Memory B cell (primary cell): ENCODE results near the gene MAP2K6.
A peak's percentile ranks its signal among the peaks of the same experiment; 100 is the strongest.

ENCODE experiments used
- ATAC-seq: fragments of 150-1000 bp; cut with Tn5 transposase; 2 replicates; pipeline ENCODE4 v1.10.0; 2021; ENCODE audit warnings: low read depth, mild to moderate bottlenecking, moderate library complexity
- DNase-seq, 2 donors: peaks; one replicate each; pipeline ENCODE4 v3.0.0; 2022; ENCODE audit warnings: low spot score in 2 of 2
- H3K27ac Mint-ChIP-seq: one replicate; pipeline ENCODE4 v1.8.0; 2022; ENCODE audit warnings: mild to moderate bottlenecking, moderate library complexity, mixed read lengths
- H3K27me3 Mint-ChIP-seq: one replicate; pipeline ENCODE4 v1.8.0; 2022; ENCODE audit warnings: mixed read lengths
- H3K36me3 Mint-ChIP-seq: one replicate; pipeline ENCODE4 v1.8.0; 2022; ENCODE audit warnings: mild to moderate bottlenecking, mixed read lengths
- H3K4me1 Mint-ChIP-seq: one replicate; pipeline ENCODE4 v1.8.0; 2022; ENCODE audit warnings: mixed read lengths
- H3K4me3 Mint-ChIP-seq: one replicate; pipeline ENCODE4 v1.8.0; 2022; ENCODE audit warnings: mild to moderate bottlenecking, moderate library complexity, mixed read lengths
- H3K9me3 Mint-ChIP-seq: one replicate; pipeline ENCODE4 v1.8.0; 2022; ENCODE audit warnings: mixed read lengths

Gene MAP2K6

DNA sequence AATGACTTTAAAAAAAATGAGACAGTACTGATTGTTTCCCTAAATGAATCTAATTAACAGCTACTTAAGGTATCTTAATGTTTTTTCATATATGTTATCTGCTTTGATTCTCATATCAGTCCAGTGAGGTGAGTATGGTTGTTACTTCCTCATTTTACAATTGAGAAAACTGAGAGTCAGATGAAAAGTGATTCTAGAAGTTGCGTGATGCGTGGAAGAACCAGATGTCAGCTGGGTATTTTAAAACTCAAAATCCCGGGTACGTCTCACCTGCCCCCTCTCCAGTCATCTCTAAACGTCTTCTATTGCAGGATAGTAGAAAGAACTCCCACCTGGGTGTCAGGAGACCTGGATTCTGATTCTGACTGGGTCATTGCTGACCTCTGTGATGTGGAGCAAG, 89.2 kb downstream of the MAP2K6 start:
- H3K36me3 Mint-ChIP-seq, result peaks cover 12% of the 10 kb centered on the region
- no peaks in the 10 kb centered on the region for H3K9me3 Mint-ChIP-seq
- H3K4me1 Mint-ChIP-seq, result peaks cover 14% of the 10 kb centered on the region
- ATAC-seq, result peak; percentile 94
- no peaks in the 10 kb centered on the region for H3K27me3 Mint-ChIP-seq
- H3K27ac Mint-ChIP-seq, result no peak overlapping the region
- H3K4me3 Mint-ChIP-seq, result no peak overlapping the region
- DNase-seq, result peak in 1 of 2 donors; percentile 28

GRCh38 chr17:69505740-69506139, 91.2 kb downstream of the MAP2K6 start:
- Mint-ChIP-seq H3K4me1 (peaks cover 14% of the 10 kb centered on the region), H3K27me3 (no peaks in the 10 kb centered on the region), H3K27ac (no peak overlapping the region), H3K4me3 (no peak overlapping the region), H3K36me3 (peaks cover 13% of the 10 kb centered on the region), H3K9me3 (no peaks in the 10 kb centered on the region)
- no peak for DNase-seq
- ATAC-seq, result no peak

DNA sequence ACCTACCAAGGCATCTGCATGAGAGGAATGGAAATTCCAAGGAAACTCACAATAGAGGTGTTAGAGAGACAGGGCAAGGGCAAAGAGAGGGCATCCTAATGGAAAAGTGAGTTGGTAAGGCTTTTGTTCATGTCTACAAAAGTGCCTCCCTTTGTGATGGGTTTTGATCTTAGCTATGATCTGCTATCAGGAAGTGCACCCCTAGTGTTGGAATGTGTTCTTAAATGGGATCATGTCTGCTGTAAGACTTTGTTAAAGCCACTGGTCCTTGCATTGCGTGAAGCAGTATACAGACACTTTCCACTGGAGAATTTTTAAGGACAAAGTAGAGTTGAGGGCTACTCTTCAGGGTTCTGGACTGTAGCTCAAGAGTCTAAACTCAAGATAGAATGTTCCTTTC, 92.0 kb downstream of the MAP2K6 start:
- Mint-ChIP-seq H3K27me3 (no peaks in the 10 kb centered on the region), H3K4me1 (peaks cover 14% of the 10 kb centered on the region), H3K9me3 (no peaks in the 10 kb centered on the region), H3K27ac (no peak overlapping the region), H3K36me3 (peaks cover 13% of the 10 kb centered on the region), H3K4me3 (no peak overlapping the region)
- DNase-seq, result no peak
- no peak for ATAC-seq

DNA sequence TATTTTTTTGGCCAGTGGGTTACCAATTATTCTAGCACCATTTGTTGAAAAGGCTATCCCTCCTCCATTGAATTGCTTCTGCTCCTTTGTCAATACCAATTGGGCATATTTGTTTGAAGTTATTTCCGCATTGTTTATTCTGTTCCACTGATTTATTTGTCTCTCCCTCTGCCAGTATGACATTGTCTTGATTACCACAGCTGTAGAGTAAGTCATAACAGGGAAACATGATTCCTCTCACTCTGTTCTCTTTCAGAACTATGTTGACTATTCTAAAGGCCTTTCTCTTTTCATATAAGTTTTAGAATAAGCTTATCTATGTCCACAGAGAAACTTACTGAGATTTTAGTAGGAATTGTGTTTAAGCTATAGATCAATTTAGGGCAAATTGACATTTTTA, 94.3 kb downstream of the MAP2K6 start:
- H3K36me3 Mint-ChIP-seq, result peaks cover 13% of the 10 kb centered on the region
- ATAC-seq, result no peak

DNA sequence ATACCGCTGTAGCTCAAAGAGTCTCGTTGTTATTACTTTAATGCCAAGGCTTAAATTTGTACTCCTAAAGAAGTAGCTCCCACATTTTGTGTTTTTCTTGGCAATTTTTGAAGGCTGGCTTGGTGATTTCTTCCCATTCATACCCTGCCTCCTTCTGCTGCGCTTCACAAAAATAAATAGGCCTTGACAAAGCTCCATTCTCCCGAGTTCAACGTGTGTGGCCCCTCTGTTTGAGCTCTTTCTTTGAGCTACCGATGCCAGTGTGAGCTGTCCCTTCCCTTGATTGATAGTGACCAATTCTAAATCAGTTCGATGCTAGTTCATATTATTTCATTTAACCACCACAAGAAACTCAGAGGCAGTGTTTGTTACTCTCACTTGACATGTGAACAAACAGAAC, 96.8 kb downstream of the MAP2K6 start:
- ATAC-seq, result no peak
- DNase-seq, result no peak
- H3K4me1 Mint-ChIP-seq, result peaks cover 2% of the 10 kb centered on the region
- H3K9me3 Mint-ChIP-seq, result no peaks in the 10 kb centered on the region
- no peak overlapping the region for H3K27ac Mint-ChIP-seq
- H3K27me3 Mint-ChIP-seq, result peaks cover 2% of the 10 kb centered on the region
- H3K36me3 Mint-ChIP-seq, result peaks cover 7% of the 10 kb centered on the region
- H3K4me3 Mint-ChIP-seq, result no peak overlapping the region

More for the DNA sequence above, 94.3 kb downstream of the MAP2K6 start:
- no peak overlapping the region for H3K27ac Mint-ChIP-seq
- H3K4me1 Mint-ChIP-seq, result peaks cover under 1% of the 10 kb centered on the region
- no peak overlapping the region for H3K4me3 Mint-ChIP-seq
- no peaks in the 10 kb centered on the region for H3K9me3 Mint-ChIP-seq
- DNase-seq, result no peak
- no peaks in the 10 kb centered on the region for H3K27me3 Mint-ChIP-seq

DNA sequence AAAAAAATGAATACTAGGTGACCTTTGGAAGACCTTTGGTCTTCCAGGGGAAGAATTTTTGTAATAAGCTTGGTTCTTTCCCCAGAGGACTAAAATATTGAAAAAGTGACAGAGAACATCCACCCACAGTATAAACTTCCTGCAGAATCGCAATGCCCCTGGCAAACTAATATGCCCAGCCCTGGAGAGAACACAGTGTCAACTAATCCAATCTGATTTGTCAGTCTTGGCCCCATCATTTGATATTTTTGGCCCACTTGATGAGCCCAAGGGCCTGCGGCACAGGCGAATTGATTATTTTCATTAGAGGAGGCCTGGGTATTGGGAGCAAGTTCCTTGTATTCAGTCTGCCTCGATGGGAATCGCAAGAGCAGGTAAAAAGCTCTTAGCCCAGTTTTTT, 98.4 kb downstream of the MAP2K6 start:
- Mint-ChIP-seq H3K36me3 (peaks cover 11% of the 10 kb centered on the region), H3K27ac (no peak overlapping the region), H3K4me3 (no peak overlapping the region), H3K27me3 (peaks cover 2% of the 10 kb centered on the region), H3K4me1 (peaks cover 14% of the 10 kb centered on the region), H3K9me3 (no peaks in the 10 kb centered on the region)
- no peak for DNase-seq
- no peak for ATAC-seq

GRCh38 chr17:69516225-69516624, 101.7 kb downstream of the MAP2K6 start:
- DNase-seq (no peak), ATAC-seq (no peak)
- no peak overlapping the region for H3K27ac Mint-ChIP-seq
- peaks cover 33% of the 10 kb centered on the region for H3K36me3 Mint-ChIP-seq
- H3K4me1 Mint-ChIP-seq, result peaks cover 14% of the 10 kb centered on the region
- H3K27me3 Mint-ChIP-seq, result peaks cover 2% of the 10 kb centered on the region
- no peaks in the 10 kb centered on the region for H3K9me3 Mint-ChIP-seq
- no peak overlapping the region for H3K4me3 Mint-ChIP-seq

GRCh38 chr17:69516911-69517310, 102.4 kb downstream of the MAP2K6 start:
- DNase-seq, result peak in 1 of 2 donors; percentile 5
- H3K4me3 Mint-ChIP-seq, result peak overlapping the region; percentile 49
- peak; percentile 81 for ATAC-seq

DNA sequence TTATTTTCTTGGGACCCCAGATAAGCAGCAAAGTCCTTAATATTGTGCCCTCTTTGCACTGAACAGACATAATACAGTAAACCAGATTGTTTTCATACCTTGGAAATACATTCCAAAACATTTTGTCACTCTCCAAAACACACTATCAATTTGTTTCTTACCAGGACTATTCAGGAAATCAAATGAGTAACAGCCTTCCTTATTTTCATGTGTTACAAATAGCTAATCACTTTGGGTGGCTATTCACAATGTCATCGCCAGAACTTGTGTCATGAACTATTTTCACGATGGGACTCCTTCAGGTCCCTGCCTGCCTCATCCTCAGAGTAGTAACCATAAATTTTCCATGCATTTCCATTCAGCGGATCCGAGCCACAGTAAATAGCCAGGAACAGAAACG, 104.5 kb downstream of the MAP2K6 start:
- H3K9me3 Mint-ChIP-seq, result no peaks in the 10 kb centered on the region
- ATAC-seq (no peak), DNase-seq (no peak)
- no peak overlapping the region for H3K4me3 Mint-ChIP-seq
- H3K27me3 Mint-ChIP-seq, result peaks cover 4% of the 10 kb centered on the region
- peaks cover 42% of the 10 kb centered on the region for H3K36me3 Mint-ChIP-seq
- no peak overlapping the region for H3K27ac Mint-ChIP-seq
- H3K4me1 Mint-ChIP-seq, result peaks cover 20% of the 10 kb centered on the region

More at GRCh38 chr17:69516911-69517310, 102.4 kb downstream of the MAP2K6 start:
- Mint-ChIP-seq H3K9me3 (no peaks in the 10 kb centered on the region), H3K36me3 (peaks cover 38% of the 10 kb centered on the region), H3K27ac (no peak overlapping the region), H3K27me3 (peaks cover 4% of the 10 kb centered on the region), H3K4me1 (peaks cover 14% of the 10 kb centered on the region)

DNA sequence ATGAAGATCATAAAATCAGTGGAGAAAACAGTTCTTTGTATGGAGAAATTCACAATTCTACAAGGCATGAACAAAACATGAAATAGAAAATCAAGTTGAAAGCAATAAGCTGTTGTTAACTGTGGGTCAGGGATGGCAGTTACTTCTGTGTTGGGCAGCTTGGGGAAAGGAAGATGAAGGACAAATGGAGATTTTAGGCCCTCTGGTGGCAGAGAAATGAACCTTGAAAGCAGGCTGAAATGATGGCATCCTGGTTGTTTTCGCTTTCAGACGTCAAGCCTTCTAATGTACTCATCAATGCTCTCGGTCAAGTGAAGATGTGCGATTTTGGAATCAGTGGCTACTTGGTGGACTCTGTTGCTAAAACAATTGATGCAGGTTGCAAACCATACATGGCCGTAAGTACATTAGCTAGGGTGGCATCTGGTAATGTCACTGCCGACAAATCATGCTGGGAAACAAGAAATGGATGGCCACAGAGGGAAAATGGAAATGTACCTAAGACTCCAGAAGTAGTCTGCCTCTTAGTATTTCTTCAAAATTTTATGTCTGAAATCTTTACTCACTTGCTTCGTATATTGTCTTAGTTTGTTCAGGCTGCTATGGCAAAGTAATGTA, 108.9 kb downstream of the MAP2K6 start:
- Mint-ChIP-seq H3K27ac (no peak overlapping the region), H3K4me3 (peak overlapping the region; percentile 47), H3K9me3 (no peaks in the 10 kb centered on the region), H3K36me3 (peaks cover 48% of the 10 kb centered on the region), H3K27me3 (peaks cover 2% of the 10 kb centered on the region), H3K4me1 (peaks cover 9% of the 10 kb centered on the region)
- peak; percentile 64 for ATAC-seq
- no peak for DNase-seq

DNA sequence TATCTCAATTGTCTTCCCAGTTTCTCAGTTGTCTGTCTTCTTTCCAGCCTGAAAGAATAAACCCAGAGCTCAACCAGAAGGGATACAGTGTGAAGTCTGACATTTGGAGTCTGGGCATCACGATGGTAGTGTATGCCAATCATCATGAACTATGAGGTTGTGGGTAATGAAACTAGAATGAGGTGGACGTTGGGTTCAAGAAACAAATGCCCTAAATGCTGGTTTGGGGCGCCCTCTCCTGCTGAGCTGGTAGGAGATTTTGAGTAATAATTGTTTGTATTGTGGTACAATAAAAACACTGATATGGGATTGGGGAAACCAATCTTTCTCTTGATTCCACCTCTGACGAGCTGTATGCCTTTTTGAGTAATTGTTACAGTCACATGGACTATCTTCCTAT, 110.4 kb downstream of the MAP2K6 start:
- Mint-ChIP-seq H3K27ac (no peak overlapping the region), H3K27me3 (peaks cover 2% of the 10 kb centered on the region), H3K4me1 (peaks cover 9% of the 10 kb centered on the region), H3K9me3 (no peaks in the 10 kb centered on the region), H3K36me3 (peaks cover 40% of the 10 kb centered on the region), H3K4me3 (no peak overlapping the region)
- ATAC-seq (no peak), DNase-seq (no peak)

- Mint-ChIP-seq H3K27me3 (peaks cover 2% of the 10 kb centered on the region), H3K9me3 (no peaks in the 10 kb centered on the region), H3K4me1 (peaks cover 9% of the 10 kb centered on the region), H3K4me3 (no peak overlapping the region), H3K27ac (no peak overlapping the region), H3K36me3 (peaks cover 32% of the 10 kb centered on the region)
- DNase-seq (no peak), ATAC-seq (no peak)
Measured at GRCh38 chr17:69525920-69526841, 111.7 kb downstream of the MAP2K6 start.

- Mint-ChIP-seq H3K4me1 (peaks cover 8% of the 10 kb centered on the region), H3K36me3 (peaks cover 34% of the 10 kb centered on the region), H3K27me3 (no peaks in the 10 kb centered on the region), H3K9me3 (no peaks in the 10 kb centered on the region), H3K27ac (no peak overlapping the region), H3K4me3 (no peak overlapping the region)
- DNase-seq, result no peak
- ATAC-seq, result no peak
Measured at GRCh38 chr17:69528035-69528434, 113.5 kb downstream of the MAP2K6 start.

- Mint-ChIP-seq H3K27ac (no peak overlapping the region), H3K27me3 (no peaks in the 10 kb centered on the region), H3K9me3 (no peaks in the 10 kb centered on the region), H3K4me1 (no peaks in the 10 kb centered on the region), H3K36me3 (peaks cover 37% of the 10 kb centered on the region), H3K4me3 (no peak overlapping the region)
- ATAC-seq (no peak), DNase-seq (no peak)
Measured at GRCh38 chr17:69533481-69534234, 119.2 kb downstream of the MAP2K6 start.
